B cell (primary cell): Measurements from ENCODE around the gene UXT. TPM values are rescaled to one million over a fixed set of nuclear protein-coding genes. Genes with fewer than 3 reads are reported as not detected.

Experiments used
- ATAC-seq: fragments of 200-7000 bp; cut with Tn5 transposase; one replicate; pipeline ENCODE4 v1.10.0; 2021; ENCODE audit warnings: low read depth, mild to moderate bottlenecking, moderate number of reproducible peaks, moderate library complexity
- CTCF ChIA-PET: fragments of 350-600 bp; sonication (Branson Sonifier 250); formaldehyde crosslinking; loops from one replicate; lab custom pipeline; 2021; ENCODE audit warnings: antibody characterized with exemption, inconsistent platforms; lab: Charles Lee
- POLR2A ChIA-PET: fragments of 350-600 bp; sonication (Branson Sonifier 250); formaldehyde crosslinking; loops from one replicate; lab custom pipeline; 2021; ENCODE audit warnings: antibody characterized with exemption; lab: Charles Lee
- DNase-seq: peaks from one replicate; pipeline ENCODE4 v3.0.0; 2013
- H2AFZ ChIP-seq: 2 replicates; pipeline ENCODE4 v1.6.1; 2012; ENCODE audit warnings: mild to moderate bottlenecking, low read depth, low read length; ENCODE audit not compliant: insufficient read depth, poor library complexity, severe bottlenecking
- H3K27ac ChIP-seq, 2 donors: 1 replicate in 1 of 2; 2 replicates in 1 of 2; pipeline ENCODE4 v1.5.1; 2012 to 2013; ENCODE audit warnings: low read length in 2 of 2, mild to moderate bottlenecking in 2 of 2, moderate library complexity in 1 of 2
- H3K27me3 ChIP-seq, 4 experiments: fragments of 200-600 bp in 1 of 4; sonication (generic) in 1 of 4; replicated peaks in 1 of 4; 1 replicate in 2 of 4; 2 replicates in 2 of 4; pipeline versions ENCODE4 v1.6.1 to v1.7.0; 2013 to 2016; ENCODE audit warnings: low read length in 3 of 4, mild to moderate bottlenecking in 2 of 4, mixed read lengths in 1 of 4, moderate library complexity in 1 of 4; ENCODE audit not compliant: insufficient read depth in 4 of 4, control insufficient read depth in 3 of 4; ENCODE audit errors: control extremely low read depth in 1 of 4
- H3K36me3 ChIP-seq, 2 experiments: replicated peaks in 1 of 2; 1 replicate in 1 of 2; 2 replicates in 1 of 2; pipeline versions ENCODE4 v1.6.1 to v1.7.1; 2013; ENCODE audit warnings: low read length in 1 of 2; ENCODE audit not compliant: insufficient read depth in 2 of 2, control insufficient read depth in 1 of 2; ENCODE audit errors: control extremely low read depth in 1 of 2, extremely low read depth in 1 of 2
- H3K4me1 ChIP-seq, 2 donors: fragments of 200-600 bp in 1 of 2; sonication (generic) in 1 of 2; 1 replicate in 1 of 2; 2 replicates in 1 of 2; pipeline versions ENCODE4 v1.5.1 to v1.6.1; 2013 to 2017; ENCODE audit warnings: low read length in 2 of 2; ENCODE audit not compliant: control insufficient read depth in 2 of 2, insufficient read depth in 2 of 2
- H3K4me2 ChIP-seq: replicated peaks from 2 replicates; pipeline ENCODE3; 2012; ENCODE audit warnings: mild to moderate bottlenecking, low read depth, low read length; ENCODE audit not compliant: poor library complexity, severe bottlenecking
- H3K4me3 ChIP-seq, 5 experiments: fragments of 200-600 bp in 1 of 5; sonication (generic) in 1 of 5; 1 replicate in 3 of 5; 2 replicates in 2 of 5; pipeline versions ENCODE4 v1.5.1 to v1.7.0; 2011 to 2016; ENCODE audit warnings: low read length in 4 of 5, mild to moderate bottlenecking in 4 of 5, low read depth in 2 of 5, control low read depth in 1 of 5, moderate library complexity in 1 of 5; ENCODE audit not compliant: insufficient read depth in 1 of 5; ENCODE audit errors: control extremely low read depth in 1 of 5, extremely low read depth in 1 of 5
- H3K79me2 ChIP-seq: fragments of 200-600 bp; sonication (generic); one replicate; pipeline ENCODE4 v1.6.0; 2016; ENCODE audit warnings: low read length; ENCODE audit not compliant: control insufficient read depth, insufficient read depth
- H3K9ac ChIP-seq: fragments of 200-600 bp; sonication (generic); 2 replicates; pipeline ENCODE4 v1.6.1; 2017; ENCODE audit warnings: mild to moderate bottlenecking, low read length, moderate library complexity
- H3K9me3 ChIP-seq, 3 donors: one replicate each; pipeline versions ENCODE4 v1.6.1 to v1.7.1; 2013; ENCODE audit warnings: low read length in 2 of 3; ENCODE audit not compliant: control insufficient read depth in 2 of 3, insufficient read depth in 1 of 3; ENCODE audit errors: control extremely low read depth in 1 of 3
- H4K20me1 ChIP-seq: 2 replicates; pipeline ENCODE4 v1.6.0; 2012; ENCODE audit warnings: mild to moderate bottlenecking, low read length; ENCODE audit not compliant: insufficient read depth, control insufficient read depth, poor library complexity, severe bottlenecking
- H3K27ac Mint-ChIP-seq: one replicate; pipeline ENCODE4 v1.8.0; 2021; ENCODE audit warnings: mixed read lengths
- H3K27me3 Mint-ChIP-seq: one replicate; pipeline ENCODE4 v1.8.0; 2021; ENCODE audit warnings: mixed read lengths
- H3K4me1 Mint-ChIP-seq: one replicate; pipeline ENCODE4 v1.8.0; 2021; ENCODE audit warnings: mixed read lengths
- H3K4me3 Mint-ChIP-seq: one replicate; pipeline ENCODE4 v1.8.0; 2021; ENCODE audit warnings: mixed read lengths
- H3K9me3 Mint-ChIP-seq: one replicate; pipeline ENCODE4 v1.8.0; 2022; ENCODE audit warnings: mixed read lengths; ENCODE audit not compliant: insufficient read depth
- EZH2 ChIP-seq: IDR thresholded peaks from 2 replicates; pipeline ENCODE4 v1.6.1; 2012; ENCODE audit warnings: borderline replicate concordance, low read depth, mild to moderate bottlenecking, moderate library complexity, low read length; ENCODE audit not compliant: insufficient read depth, poor library complexity, severe bottlenecking
- WGBS: methylation state at CpG from one replicate; pipeline ENCODE4 v1.1.5; 2013; ENCODE audit warnings: missing lambda C conversion rate; ENCODE audit not compliant: insufficient coverage; 5-methylcytosine and 5-hydroxymethylcytosine counted together
- intact Hi-C: fragments of 100-400 bp; cut with micrococcal nuclease; formaldehyde crosslinking; loops from one replicate; pipeline ENCODE4 v1.10.0; 2022
- polyA plus RNA-seq: library from polyadenylated mRNA; depleted of rRNA; stranded (reverse); fragments of >200 nt; gene quantifications from 2 replicates; pipeline ENCODE4 v1.2.3, GENCODE V29; 2012
- total RNA-seq, 2 donors: library from RNA; stranded (reverse); fragments of 120-200 nt in 1 of 2; gene quantifications; 1 replicate in 1 of 2; 2 replicates in 1 of 2; pipeline versions ENCODE4 v1.2.3 to v1.2.4, GENCODE V29; 2013 to 2022
- TF ChIP-seq, protein P1 (sequence below): fragments of 200-600 bp; IDR thresholded peaks from one replicate; pipeline ENCODE4 v1.8.0; 2022; ENCODE audit warnings: antibody characterized with exemption, mild to moderate bottlenecking

Gene UXT
- total and polyA plus RNA-seq, 2 donors (not counting 1 experiment from before 2014, with no cell fraction given): 177 to 238 TPM

DNA sequence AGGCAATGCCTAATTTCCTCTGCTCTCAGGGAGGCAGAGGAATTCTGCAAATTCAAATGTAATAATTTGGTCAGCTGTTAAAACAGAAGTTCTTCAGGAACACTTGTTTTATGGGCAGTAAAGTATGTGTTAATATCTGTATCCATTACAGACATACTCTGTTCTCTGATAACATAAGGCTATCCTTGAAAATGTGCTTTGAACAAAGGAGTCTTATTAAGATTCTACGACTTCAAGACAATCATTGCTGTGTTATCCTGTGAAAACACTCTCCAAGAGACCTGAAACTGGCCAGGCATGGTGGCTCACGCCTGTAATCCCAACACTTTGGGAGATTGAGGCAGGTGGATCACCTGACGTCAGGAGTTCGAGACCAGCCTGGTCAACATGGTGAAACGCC lies 27.3 kb downstream of the UXT start:
- H3K79me2 ChIP-seq: no peaks in the 10 kb centered on the region
- H3K4me2 ChIP-seq: no peak overlapping the region
- Mint-ChIP-seq H3K27ac (no peak overlapping the region), H3K27me3 (no peaks in the 10 kb centered on the region), H3K9me3 (no peaks in the 10 kb centered on the region), H3K4me1 (peaks cover 17% of the 10 kb centered on the region), H3K4me3 (no peak overlapping the region)
- ATAC-seq: no peak
- ChIA-PET POLR2A (no interaction called here), CTCF (no interaction called here)
- no peak overlapping the region for H3K9ac ChIP-seq
- no peaks in the 10 kb centered on the region for H4K20me1 ChIP-seq
- DNase-seq: no peak
- H3K27me3 ChIP-seq: no peaks in the 10 kb centered on the region
- intact Hi-C loops: no loop called here
- H3K4me3 ChIP-seq: no peak overlapping the region
- peaks cover 0 to 6% of the 10 kb centered on the region in 2 experiments for H3K36me3 ChIP-seq
- H3K4me1 ChIP-seq: peaks cover 7 to 12% of the 10 kb centered on the region in 2 donors
- WGBS: no CpG with 5 or more reads among the region's 5 CpGs
- no peaks in the 10 kb centered on the region for H3K9me3 ChIP-seq
- TF ChIP-seq, protein P1, sequence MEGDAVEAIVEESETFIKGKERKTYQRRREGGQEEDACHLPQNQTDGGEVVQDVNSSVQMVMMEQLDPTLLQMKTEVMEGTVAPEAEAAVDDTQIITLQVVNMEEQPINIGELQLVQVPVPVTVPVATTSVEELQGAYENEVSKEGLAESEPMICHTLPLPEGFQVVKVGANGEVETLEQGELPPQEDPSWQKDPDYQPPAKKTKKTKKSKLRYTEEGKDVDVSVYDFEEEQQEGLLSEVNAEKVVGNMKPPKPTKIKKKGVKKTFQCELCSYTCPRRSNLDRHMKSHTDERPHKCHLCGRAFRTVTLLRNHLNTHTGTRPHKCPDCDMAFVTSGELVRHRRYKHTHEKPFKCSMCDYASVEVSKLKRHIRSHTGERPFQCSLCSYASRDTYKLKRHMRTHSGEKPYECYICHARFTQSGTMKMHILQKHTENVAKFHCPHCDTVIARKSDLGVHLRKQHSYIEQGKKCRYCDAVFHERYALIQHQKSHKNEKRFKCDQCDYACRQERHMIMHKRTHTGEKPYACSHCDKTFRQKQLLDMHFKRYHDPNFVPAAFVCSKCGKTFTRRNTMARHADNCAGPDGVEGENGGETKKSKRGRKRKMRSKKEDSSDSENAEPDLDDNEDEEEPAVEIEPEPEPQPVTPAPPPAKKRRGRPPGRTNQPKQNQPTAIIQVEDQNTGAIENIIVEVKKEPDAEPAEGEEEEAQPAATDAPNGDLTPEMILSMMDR: no peak
- TF ChIP-seq EZH2: no peak
- H3K27ac ChIP-seq: no peak overlapping the region
- H2AFZ ChIP-seq: no peak overlapping the region

GRCh38 chrX:47629419-47630200 lies 29.4 kb downstream of the UXT start, which contains the start of gene CFP:
Gene CFP (minus strand): TSS chrX:47629930. CDS start chrX:47629844, 86 bp downstream.
- Histone ChIP-seq H4K20me1 (no peaks in the 10 kb centered on the region), H3K36me3 (no peaks in the 10 kb centered on the region), H3K9me3 (no peaks in the 10 kb centered on the region), H3K4me2 (peak within 1 kb of the TSS; percentile 51), H3K4me3 (peak within 1 kb of the TSS in 2 of 5 experiments; percentile 7 to 26), H2AFZ (peak within 1 kb of the TSS; percentile 16), H3K79me2 (no peaks in the 10 kb centered on the region), H3K27ac (no peak within 1 kb of the TSS), H3K4me1 (peaks cover 7 to 12% of the 10 kb centered on the region in 2 donors), H3K27me3 (no peaks in the 10 kb centered on the region), H3K9ac (no peak within 1 kb of the TSS)
- CTCF ChIA-PET: interaction anchor here (0.6 kb wide), 1 partner anchor 1026 kb away, joined by 3 read pairs; no protein-coding TSS in a partner anchor
- DNase-seq: no peak
- no peak for ATAC-seq
- intact Hi-C loops: no loop called here
- Mint-ChIP-seq H3K27me3 (peaks cover 5% of the 10 kb centered on the region), H3K4me1 (peaks cover 17% of the 10 kb centered on the region), H3K27ac (no peak within 1 kb of the TSS), H3K9me3 (no peaks in the 10 kb centered on the region), H3K4me3 (peak within 1 kb of the TSS; percentile 23)
- POLR2A ChIA-PET: no interaction called here
- 24% methylated on average over 5 of the region's 14 CpGs for WGBS
- no peak for TF ChIP-seq EZH2
- TF ChIP-seq, protein P1: no peak
